ENCODE measurements around the gene SLC6A7.

SLC6A7 gene

GRCh38 chr5:150156027-150156368 lies 33.9 kb upstream of the SLC6A7 start:
- FAIRE-seq = no peak

- no peak for FAIRE-seq
Measured at GRCh38 chr5:150156540-150156939, 33.3 kb upstream of the SLC6A7 start.

GRCh38 chr5:150157168-150157567 lies 32.7 kb upstream of the SLC6A7 start:
- no peak for FAIRE-seq

- no peak for FAIRE-seq
Measured at GRCh38 chr5:150158170-150158949, 31.5 kb upstream of the SLC6A7 start.

GRCh38 chr5:150159031-150159430 lies 30.8 kb upstream of the SLC6A7 start:
- no peak for FAIRE-seq

- no peak for FAIRE-seq
Measured at GRCh38 chr5:150159741-150160179, 30.1 kb upstream of the SLC6A7 start.

- no peak for FAIRE-seq
Measured at GRCh38 chr5:150160448-150161081, 29.3 kb upstream of the SLC6A7 start.

GRCh38 chr5:150161242-150162141 lies 28.4 kb upstream of the SLC6A7 start:
- FAIRE-seq = no peak

GRCh38 chr5:150162142-150162513 lies 27.7 kb upstream of the SLC6A7 start:
- no peak for FAIRE-seq

GRCh38 chr5:150163035-150163434 lies 26.8 kb upstream of the SLC6A7 start:
- FAIRE-seq = no peak

- no peak for FAIRE-seq
Measured at GRCh38 chr5:150163547-150164059, 26.3 kb upstream of the SLC6A7 start.

- FAIRE-seq = no peak
Measured at GRCh38 chr5:150164211-150164980, 25.5 kb upstream of the SLC6A7 start.

- FAIRE-seq = no peak
Measured at GRCh38 chr5:150166037-150166649, 23.7 kb upstream of the SLC6A7 start.

- FAIRE-seq = no peak
Measured at GRCh38 chr5:150166650-150167511, 23.0 kb upstream of the SLC6A7 start, which contains the start of gene CDX1. CDX1 (plus strand) TSS chr5:150166778; CDS start chr5:150166877, 99 bp downstream.

GRCh38 chr5:150167512-150167850 lies 22.4 kb upstream of the SLC6A7 start:
- FAIRE-seq = no peak

GRCh38 chr5:150167908-150168307 lies 22.0 kb upstream of the SLC6A7 start:
- no peak for FAIRE-seq

GRCh38 chr5:150168864-150169263 lies 21.0 kb upstream of the SLC6A7 start:
- no peak for FAIRE-seq

- no peak for FAIRE-seq
Measured at GRCh38 chr5:150172145-150172544, 17.7 kb upstream of the SLC6A7 start.

GRCh38 chr5:150172556-150172955 lies 17.3 kb upstream of the SLC6A7 start:
- FAIRE-seq = no peak

- no peak for FAIRE-seq
Measured at GRCh38 chr5:150173161-150173560, 16.7 kb upstream of the SLC6A7 start.

- no peak for FAIRE-seq
Measured at GRCh38 chr5:150174285-150174684, 15.6 kb upstream of the SLC6A7 start.
